Measurements from ENCODE around the gene CTSC.

GRCh38 chr11:88310246-88310645 lies 27.3 kb downstream of the CTSC start:
- TF ChIP-seq CTCF (IDR thresholded peaks at IDR 0.05; ENCODE audit: insufficient read depth, low read depth, low read length) (no peak), EZH2 (IDR thresholded peaks at IDR 0.05; ENCODE audit: insufficient read depth, low read length) (no peak)

All from astrocyte (in vitro differentiated cells and primary cell).